Peyer's patch (tissue), 4 donors: ENCODE results near the gene PTH1R. TPM values are rescaled to one million over a fixed set of nuclear protein-coding genes. Genes with fewer than 3 reads are reported as not detected.
A peak's percentile ranks its signal among the peaks of the same experiment; 100 is the strongest.

Experiments used
- DNase-seq, 3 donors: peaks; one replicate each; pipeline ENCODE4 v3.0.0-alpha.2; 2017 to 2019
- H3K27ac ChIP-seq, 4 donors: fragments of 200-600 bp; sonication (generic); one replicate each; pipeline ENCODE4 v1.5.1; 2016 to 2019
- H3K27me3 ChIP-seq, 2 donors: fragments of 200-600 bp; sonication (generic); one replicate each; pipeline ENCODE4 v1.5.1; 2019
- H3K36me3 ChIP-seq, 3 donors: fragments of 200-600 bp; sonication (generic); one replicate each; pipeline ENCODE4 v1.5.1; 2016 to 2019
- H3K4me1 ChIP-seq, 4 donors: fragments of 200-600 bp; sonication (generic); one replicate each; pipeline ENCODE4 v1.5.1; 2016 to 2019
- H3K4me3 ChIP-seq, 4 donors: fragments of 200-600 bp; sonication (generic); 1 replicate in 3 of 4; 2 replicates in 1 of 4; pipeline ENCODE4 v1.5.1; 2016 to 2019; ENCODE audit warnings: mild to moderate bottlenecking in 1 of 4
- H3K9me3 ChIP-seq, 4 donors: fragments of 200-600 bp; sonication (generic); one replicate each; pipeline ENCODE4 v1.5.1; 2016 to 2019; ENCODE audit warnings: mild to moderate bottlenecking in 1 of 4
- POLR2A ChIP-seq, 2 donors: fragments of 450-650 bp; IDR thresholded peaks; one replicate each; pipeline ENCODE4 v1.5.1; 2017; ENCODE audit warnings: antibody characterized with exemption in 2 of 2, mild to moderate bottlenecking in 2 of 2, moderate library complexity in 2 of 2
- total RNA-seq, 4 donors: library from RNA; depleted of rRNA; stranded (reverse); fragments of >200 nt; gene quantifications; one replicate each; pipeline ENCODE4 v1.1.0, GENCODE V29; 2016
- TF ChIP-seq, protein P1 (sequence below), 6 experiments: fragments of 450-650 bp in 4 of 6; fragments of 200-600 bp in 2 of 6; sonication (generic) in 1 of 6; IDR thresholded peaks; one replicate each; pipeline ENCODE4 v1.5.1; 2017 to 2019; ENCODE audit warnings: antibody characterized with exemption in 6 of 6, mild to moderate bottlenecking in 3 of 6, moderate library complexity in 1 of 6

Gene PTH1R
- total RNA-seq, 4 donors from 2014 or later: 2.4 to 12.4 (median 5.7) TPM

DNA sequence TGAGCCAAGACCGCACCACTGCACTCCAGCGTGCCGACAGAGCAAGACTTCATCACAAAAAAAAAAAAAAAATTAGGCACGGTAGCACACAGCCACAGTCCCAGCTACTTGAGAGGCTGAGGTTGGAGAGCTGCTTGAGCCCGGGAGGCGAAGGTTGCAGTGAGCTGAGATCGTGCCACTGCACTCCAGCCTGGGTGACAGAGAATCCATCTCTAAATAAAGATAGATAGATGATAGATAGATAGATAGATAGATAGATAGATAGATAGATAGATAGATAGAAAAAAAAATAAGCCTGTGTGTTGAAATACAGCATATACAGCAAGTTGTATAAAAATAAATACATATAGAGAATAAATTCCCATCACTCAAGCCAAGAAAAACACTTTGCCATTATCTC is 37.3 kb downstream of the PTH1R start:
- Histone ChIP-seq H3K4me1 (peaks cover 0 to 13% (median 1%) of the 10 kb centered on the region in 4 donors), H3K4me3 (no peak overlapping the region), H3K36me3 (peaks cover 0 to 35% (median 0%) of the 10 kb centered on the region in 3 donors), H3K27me3 (no peaks in the 10 kb centered on the region), H3K9me3 (no peaks in the 10 kb centered on the region), H3K27ac (no peak overlapping the region)
- no peak for TF ChIP-seq POLR2A (IDR thresholded peaks at IDR 0.05)
- TF ChIP-seq, protein P1, sequence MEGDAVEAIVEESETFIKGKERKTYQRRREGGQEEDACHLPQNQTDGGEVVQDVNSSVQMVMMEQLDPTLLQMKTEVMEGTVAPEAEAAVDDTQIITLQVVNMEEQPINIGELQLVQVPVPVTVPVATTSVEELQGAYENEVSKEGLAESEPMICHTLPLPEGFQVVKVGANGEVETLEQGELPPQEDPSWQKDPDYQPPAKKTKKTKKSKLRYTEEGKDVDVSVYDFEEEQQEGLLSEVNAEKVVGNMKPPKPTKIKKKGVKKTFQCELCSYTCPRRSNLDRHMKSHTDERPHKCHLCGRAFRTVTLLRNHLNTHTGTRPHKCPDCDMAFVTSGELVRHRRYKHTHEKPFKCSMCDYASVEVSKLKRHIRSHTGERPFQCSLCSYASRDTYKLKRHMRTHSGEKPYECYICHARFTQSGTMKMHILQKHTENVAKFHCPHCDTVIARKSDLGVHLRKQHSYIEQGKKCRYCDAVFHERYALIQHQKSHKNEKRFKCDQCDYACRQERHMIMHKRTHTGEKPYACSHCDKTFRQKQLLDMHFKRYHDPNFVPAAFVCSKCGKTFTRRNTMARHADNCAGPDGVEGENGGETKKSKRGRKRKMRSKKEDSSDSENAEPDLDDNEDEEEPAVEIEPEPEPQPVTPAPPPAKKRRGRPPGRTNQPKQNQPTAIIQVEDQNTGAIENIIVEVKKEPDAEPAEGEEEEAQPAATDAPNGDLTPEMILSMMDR (IDR thresholded peaks at IDR 0.05): no peak
- DNase-seq: no peak

DNA sequence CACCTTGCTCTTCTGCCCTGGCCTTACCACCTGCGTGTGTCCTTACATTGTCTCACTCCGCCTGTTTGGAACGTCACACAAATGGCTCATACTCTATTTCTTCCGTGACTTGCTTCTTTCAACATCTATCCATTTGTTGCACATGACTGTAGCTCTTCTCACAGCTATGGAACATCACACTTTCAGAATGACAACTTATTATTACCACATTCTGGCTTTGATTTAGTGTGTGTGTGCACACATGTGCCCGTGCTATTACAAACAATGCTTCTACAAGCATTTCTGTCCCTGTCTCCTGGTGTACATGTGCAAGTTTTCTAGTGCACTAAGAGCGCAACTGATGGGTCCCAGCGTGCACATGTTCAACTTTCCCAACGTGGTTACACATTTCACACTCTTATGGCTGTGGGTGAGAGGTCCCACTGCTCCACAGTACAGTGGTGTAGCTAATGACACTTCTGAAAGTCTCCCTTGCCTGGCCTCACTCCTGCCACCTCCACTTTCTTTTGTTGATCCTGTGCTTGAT is 37.8 kb downstream of the PTH1R start:
- no peak overlapping the region for H3K4me3 ChIP-seq
- no peaks in the 10 kb centered on the region for H3K9me3 ChIP-seq
- TF ChIP-seq, protein P1 (IDR thresholded peaks at IDR 0.05): no peak
- TF ChIP-seq POLR2A (IDR thresholded peaks at IDR 0.05): no peak
- H3K27me3 ChIP-seq: no peaks in the 10 kb centered on the region
- DNase-seq: peak in 1 of 3 donors; percentile 9
- H3K36me3 ChIP-seq: peaks cover 0 to 39% (median 0%) of the 10 kb centered on the region in 3 donors
- peaks cover 0 to 12% (median 0%) of the 10 kb centered on the region in 4 donors for H3K4me1 ChIP-seq
- no peak overlapping the region for H3K27ac ChIP-seq

DNA sequence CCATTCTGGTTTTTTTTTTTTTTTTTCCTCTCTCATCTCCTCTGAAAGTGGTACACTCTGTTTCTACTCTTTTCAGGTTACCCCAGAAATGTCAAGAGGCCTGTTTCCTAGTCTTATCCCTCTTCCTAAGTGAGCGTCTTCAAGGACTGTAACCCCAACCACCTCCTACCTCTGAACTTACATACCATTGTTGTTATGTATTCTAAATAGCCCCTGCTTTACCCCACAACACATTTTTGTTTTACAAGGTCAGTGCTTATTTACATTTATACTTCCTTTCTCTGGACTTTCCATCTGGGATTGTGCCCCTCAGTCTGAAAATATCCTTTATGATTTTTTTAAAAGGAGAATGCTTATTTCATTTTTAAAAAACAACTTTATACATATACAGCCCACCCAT is 38.8 kb downstream of the PTH1R start:
- Histone ChIP-seq H3K9me3 (no peaks in the 10 kb centered on the region), H3K27me3 (no peaks in the 10 kb centered on the region), H3K4me1 (peaks cover 0 to 12% (median 0%) of the 10 kb centered on the region in 4 donors), H3K36me3 (peaks cover 0 to 48% (median 0%) of the 10 kb centered on the region in 3 donors), H3K4me3 (no peak overlapping the region), H3K27ac (no peak overlapping the region)
- DNase-seq: no peak
- TF ChIP-seq POLR2A (IDR thresholded peaks at IDR 0.05): no peak
- TF ChIP-seq, protein P1 (IDR thresholded peaks at IDR 0.05): no peak

DNA sequence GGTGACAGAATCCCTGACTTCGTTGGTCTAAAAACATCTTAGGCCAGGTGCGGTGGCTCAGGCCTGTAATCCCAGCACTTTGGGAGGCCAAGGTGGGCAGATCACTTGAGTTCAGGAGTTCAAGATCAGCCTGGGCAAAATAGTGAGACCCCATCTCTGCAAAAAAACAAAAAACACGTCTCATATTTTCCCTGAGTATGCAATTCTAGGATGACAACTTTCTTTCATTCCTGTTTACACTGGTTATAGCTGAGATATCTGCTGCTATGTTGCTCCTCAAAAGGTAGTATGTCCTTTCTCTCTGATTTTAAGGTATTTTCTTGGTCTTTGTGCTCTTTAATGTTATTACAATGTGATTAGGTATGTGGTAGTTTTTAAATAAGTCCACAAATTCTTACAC is 39.3 kb downstream of the PTH1R start:
- DNase-seq: no peak
- Histone ChIP-seq H3K9me3 (no peaks in the 10 kb centered on the region), H3K4me3 (no peak overlapping the region), H3K36me3 (peaks cover 0 to 54% (median 0%) of the 10 kb centered on the region in 3 donors), H3K27me3 (no peaks in the 10 kb centered on the region), H3K4me1 (peaks cover 0 to 12% (median 0%) of the 10 kb centered on the region in 4 donors), H3K27ac (no peak overlapping the region)
- no peak for TF ChIP-seq POLR2A (IDR thresholded peaks at IDR 0.05)
- TF ChIP-seq, protein P1 (IDR thresholded peaks at IDR 0.05): no peak

DNA sequence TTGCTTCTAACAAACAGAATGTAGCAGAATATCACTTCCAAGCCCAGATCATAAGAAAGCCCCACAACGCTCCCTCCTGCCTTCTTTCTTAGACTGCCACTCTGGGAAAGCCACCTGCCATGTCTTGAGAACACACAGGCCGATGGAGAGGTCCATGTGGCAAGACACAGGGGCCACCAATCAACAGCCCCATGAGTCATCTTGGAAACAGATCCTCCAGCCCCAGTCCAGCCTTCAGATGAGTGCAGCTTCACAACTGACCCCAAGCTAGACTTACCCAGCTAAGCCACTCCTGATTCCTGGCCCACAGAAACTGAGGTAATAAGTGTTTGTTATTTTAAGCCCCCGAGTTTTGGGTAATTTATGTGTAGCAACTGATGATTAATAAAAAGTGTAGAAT is 39.7 kb downstream of the PTH1R start:
- no peaks in the 10 kb centered on the region for H3K27me3 ChIP-seq
- DNase-seq: peak in 1 of 3 donors; percentile 22
- TF ChIP-seq, protein P1 (IDR thresholded peaks at IDR 0.05): no peak
- no peak for TF ChIP-seq POLR2A (IDR thresholded peaks at IDR 0.05)

More for the DNA sequence above, 39.7 kb downstream of the PTH1R start:
- H3K4me1 ChIP-seq: peaks cover 0 to 12% (median 0%) of the 10 kb centered on the region in 4 donors
- no peak overlapping the region for H3K4me3 ChIP-seq
- no peak overlapping the region for H3K27ac ChIP-seq
- H3K9me3 ChIP-seq: no peaks in the 10 kb centered on the region
- H3K36me3 ChIP-seq: peaks cover 0 to 58% (median 0%) of the 10 kb centered on the region in 3 donors
